H9 (cell line): ENCODE data around the gene CELA2A. TPM values are rescaled to one million over a fixed set of nuclear protein-coding genes. Genes with fewer than 3 reads are reported as not detected.

ENCODE experiments used
- DNase-seq: peaks from one replicate; pipeline ENCODE4 v3.0.0-alpha.2; 2017
- H2AFZ ChIP-seq: one replicate; pipeline ENCODE4 v1.6.1; 2013; ENCODE audit warnings: mild to moderate bottlenecking, low read length, control low read depth, moderate library complexity
- H2AK5ac ChIP-seq: 2 replicates; pipeline ENCODE4 v1.6.1; 2013; ENCODE audit warnings: low read length, control low read depth, mixed read lengths; ENCODE audit not compliant: insufficient read length
- H2BK120ac ChIP-seq: one replicate; pipeline ENCODE4 v1.6.1; 2013; ENCODE audit warnings: low read depth, mild to moderate bottlenecking, low read length, control low read depth, inconsistent platforms; ENCODE audit not compliant: poor library complexity, severe bottlenecking
- H2BK12ac ChIP-seq: 2 replicates; pipeline ENCODE4 v1.6.1; 2013; ENCODE audit warnings: low read length, control low read depth, mixed read lengths, low read depth; ENCODE audit not compliant: insufficient read length
- H2BK15ac ChIP-seq: 2 replicates; pipeline ENCODE4 v1.6.1; 2013; ENCODE audit warnings: low read depth, low read length, control low read depth
- H2BK20ac ChIP-seq: one replicate; pipeline ENCODE4 v1.6.1; 2013; ENCODE audit warnings: low read depth, mild to moderate bottlenecking, low read length, control low read depth, inconsistent platforms; ENCODE audit not compliant: poor library complexity, severe bottlenecking
- H2BK5ac ChIP-seq: 2 replicates; pipeline ENCODE4 v1.6.1; 2013; ENCODE audit warnings: low read length, control low read depth, mixed read lengths; ENCODE audit not compliant: insufficient read length
- H3K14ac ChIP-seq: 2 replicates; pipeline ENCODE4 v1.6.1; 2013; ENCODE audit warnings: low read length, control low read depth; ENCODE audit not compliant: insufficient read depth
- H3K18ac ChIP-seq: 2 replicates; pipeline ENCODE4 v1.6.1; 2013; ENCODE audit warnings: low read depth, mild to moderate bottlenecking, mixed read lengths, low read length, control low read depth; ENCODE audit not compliant: insufficient read length
- H3K23ac ChIP-seq: 2 replicates; pipeline ENCODE4 v1.6.1; 2013; ENCODE audit warnings: low read length, control low read depth, mixed read lengths, low read depth; ENCODE audit not compliant: insufficient read length
- H3K23me2 ChIP-seq: 2 replicates; pipeline ENCODE4 v1.6.1; 2013; ENCODE audit warnings: low read depth, mild to moderate bottlenecking, mixed read lengths, low read length, control low read depth; ENCODE audit not compliant: insufficient read length, poor library complexity, severe bottlenecking
- H3K27ac ChIP-seq: 2 replicates; pipeline ENCODE4 v1.5.1; 2013; ENCODE audit warnings: low read length, control low read depth, mixed read lengths, low read depth; ENCODE audit not compliant: insufficient read length
- H3K27me3 ChIP-seq: 2 replicates; pipeline ENCODE4 v1.6.1; 2013; ENCODE audit warnings: low read length, control low read depth, inconsistent platforms; ENCODE audit not compliant: insufficient read depth
- H3K4ac ChIP-seq: 2 replicates; pipeline ENCODE4 v1.6.1; 2013; ENCODE audit warnings: low read depth, mild to moderate bottlenecking, control low read depth, inconsistent platforms, low read length, moderate library complexity
- H3K4me1 ChIP-seq: 2 replicates; pipeline ENCODE4 v1.6.1; 2013; ENCODE audit warnings: low read length, control low read depth, inconsistent platforms; ENCODE audit not compliant: insufficient read depth
- H3K4me2 ChIP-seq: 2 replicates; pipeline ENCODE4 v1.6.1; 2013; ENCODE audit warnings: low read length, control low read depth, mixed read lengths; ENCODE audit not compliant: insufficient read length, insufficient read depth
- H3K56ac ChIP-seq: 2 replicates; pipeline ENCODE4 v1.6.1; 2013; ENCODE audit warnings: low read depth, mild to moderate bottlenecking, mixed read lengths, low read length, control low read depth; ENCODE audit not compliant: insufficient read length
- H3K79me1 ChIP-seq: 2 replicates; pipeline ENCODE4 v1.6.1; 2013; ENCODE audit warnings: low read depth, mild to moderate bottlenecking, moderate library complexity, low read length, control low read depth, inconsistent platforms; ENCODE audit not compliant: insufficient read depth, poor library complexity, severe bottlenecking
- H3K79me2 ChIP-seq: 2 replicates; pipeline ENCODE4 v1.6.1; 2013; ENCODE audit warnings: low read length, control low read depth, inconsistent platforms; ENCODE audit not compliant: insufficient read depth
- H3K9ac ChIP-seq: 2 replicates; pipeline ENCODE4 v1.6.1; 2013; ENCODE audit warnings: low read length, control low read depth, mixed read lengths; ENCODE audit not compliant: insufficient read length; ENCODE audit errors: extremely low read depth
- H3K9me3 ChIP-seq: one replicate; pipeline ENCODE4 v1.6.1; 2013; ENCODE audit warnings: low read depth, low read length, inconsistent platforms; ENCODE audit not compliant: control insufficient read depth
- H3T11ph ChIP-seq: one replicate; pipeline ENCODE4 v1.6.1; 2013; ENCODE audit warnings: mild to moderate bottlenecking, low read length, control low read depth, inconsistent platforms
- H4K20me1 ChIP-seq: one replicate; pipeline ENCODE4 v1.6.1; 2013; ENCODE audit not compliant: control insufficient read depth, insufficient read length, insufficient read depth
- H4K5ac ChIP-seq: 2 replicates; pipeline ENCODE4 v1.6.1; 2013; ENCODE audit warnings: low read depth, mild to moderate bottlenecking, mixed read lengths, low read length, control low read depth; ENCODE audit not compliant: insufficient read length
- H4K8ac ChIP-seq: replicated peaks from 2 replicates; pipeline ENCODE4 v1.6.1; 2013; ENCODE audit warnings: low read length, control low read depth, mixed read lengths, low read depth; ENCODE audit not compliant: insufficient read length
- H4K91ac ChIP-seq: 2 replicates; pipeline ENCODE4 v1.6.1; 2013; ENCODE audit warnings: low read depth, mild to moderate bottlenecking, moderate library complexity, mixed read lengths, low read length, control low read depth; ENCODE audit not compliant: insufficient read length
- H3K27ac Mint-ChIP-seq, 3 experiments: 2 replicates in 2 of 3; 3 replicates in 1 of 3; pipeline ENCODE4 v1.8.0; 2020 to 2021; ENCODE audit warnings: mixed read lengths in 3 of 3, mild to moderate bottlenecking in 1 of 3, moderate library complexity in 1 of 3
- H3K27me3 Mint-ChIP-seq: 2 replicates; pipeline ENCODE4 v1.8.0; 2021; ENCODE audit warnings: low read depth, mild to moderate bottlenecking, moderate library complexity, mixed read lengths
- H3K36me3 Mint-ChIP-seq, 3 experiments: 2 replicates in 2 of 3; 3 replicates in 1 of 3; pipeline ENCODE4 v1.8.0; 2020 to 2021; ENCODE audit warnings: low read depth in 3 of 3, mixed read lengths in 3 of 3; ENCODE audit not compliant: insufficient read depth in 1 of 3
- H3K4me1 Mint-ChIP-seq, 2 experiments: 2 replicates each; pipeline ENCODE4 v1.8.0; 2020; ENCODE audit warnings: mixed read lengths in 2 of 2
- H3K4me3 Mint-ChIP-seq, 2 experiments: 2 replicates in 1 of 2; 3 replicates in 1 of 2; pipeline ENCODE4 v1.8.0; 2020 to 2021; ENCODE audit warnings: mild to moderate bottlenecking in 2 of 2, mixed read lengths in 2 of 2, moderate library complexity in 1 of 2
- H3K9me3 Mint-ChIP-seq, 2 experiments: 2 replicates in 1 of 2; 3 replicates in 1 of 2; pipeline ENCODE4 v1.8.0; 2020; ENCODE audit warnings: mild to moderate bottlenecking in 2 of 2, mixed read lengths in 2 of 2, moderate library complexity in 1 of 2
- CTCF ChIP-seq: fragments of 200-600 bp; sonication (generic); conservative IDR thresholded peaks from 3 replicates; pipeline ENCODE4 v1.8.0; 2021; ENCODE audit warnings: antibody characterized with exemption, mild to moderate bottlenecking
- whole genome bisulfite sequencing: extraction: QIAGEN DNeasy Blood & Tissue Kit; methylation state at CpG from one replicate; pipeline ENCODE4 v1.1.7; 2013; ENCODE audit warnings: missing lambda C conversion rate, low lambda C conversion rate, mixed read lengths; ENCODE audit not compliant: insufficient read length; ENCODE audit errors: extremely low coverage; 5-methylcytosine and 5-hydroxymethylcytosine counted together
- total RNA-seq: library from RNA; stranded (reverse); gene quantifications from 2 replicates; pipeline ENCODE4 v1.2.1, GENCODE V29; 2021

Gene CELA2A
- total RNA-seq, 1 experiment from 2014 or later = not detected

DNA sequence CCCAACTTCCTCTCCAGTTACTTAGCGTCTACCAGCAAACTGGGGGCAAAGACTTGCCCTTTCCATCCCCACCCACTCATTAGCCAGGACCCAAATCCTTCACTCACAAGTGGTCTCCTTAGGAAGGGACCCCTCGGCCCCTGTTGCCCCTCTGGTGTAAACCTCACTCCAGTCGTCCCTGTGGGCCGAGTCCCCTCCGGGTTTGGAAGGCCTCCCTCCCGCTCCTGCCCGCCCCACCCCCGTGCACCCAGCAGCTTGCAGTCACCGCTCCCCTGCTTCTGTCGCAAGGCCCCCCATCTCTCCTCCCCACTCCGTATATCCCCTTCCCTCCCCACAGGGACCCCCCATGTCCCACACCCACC is 45.7 kb upstream of the CELA2A start:
- H2AK5ac ChIP-seq = no peak overlapping the region
- no peak overlapping the region for H4K91ac ChIP-seq
- peaks cover 9% of the 10 kb centered on the region for H3K23me2 ChIP-seq
- Mint-ChIP-seq H3K27ac (no peak overlapping the region), H3K4me1 (peaks cover 21 to 36% of the 10 kb centered on the region in 2 experiments), H3K27me3 (peaks cover 65% of the 10 kb centered on the region), H3K4me3 (peak overlapping the region; percentile 79 to 88), H3K36me3 (peaks cover 0 to 2% (median 2%) of the 10 kb centered on the region in 3 experiments; a peak in 3 of 7 replicates), H3K9me3 (no peaks in the 10 kb centered on the region)
- no peak overlapping the region for H3K4ac ChIP-seq
- no peak overlapping the region for H2BK15ac ChIP-seq
- H4K20me1 ChIP-seq = no peaks in the 10 kb centered on the region
- H3K14ac ChIP-seq = no peak overlapping the region
- H2BK12ac ChIP-seq = no peak overlapping the region
- no peak overlapping the region for H3K56ac ChIP-seq
- peaks cover 4% of the 10 kb centered on the region; the same call in 1 of the 2 replicates for H3K27me3 ChIP-seq
- no peak overlapping the region for H3K18ac ChIP-seq
- H3K23ac ChIP-seq = no peak overlapping the region
- H3T11ph ChIP-seq = no peak overlapping the region
- H2BK5ac ChIP-seq = no peak overlapping the region
- H3K79me2 ChIP-seq = no peaks in the 10 kb centered on the region
- peak overlapping the region; percentile 50 for H3K4me2 ChIP-seq
- H4K8ac ChIP-seq = no peak overlapping the region
- no peak overlapping the region for H4K5ac ChIP-seq
- no CpG with 5 or more reads among the region's 11 CpGs for WGBS
- no peak for DNase-seq
- H3K79me1 ChIP-seq = no peaks in the 10 kb centered on the region
- no peak overlapping the region for H3K9ac ChIP-seq
- H3K27ac ChIP-seq = no peak overlapping the region
- H3K9me3 ChIP-seq = no peaks in the 10 kb centered on the region
- no peak for TF ChIP-seq CTCF
- H2AFZ ChIP-seq = no peak overlapping the region
- H3K4me1 ChIP-seq = no peaks in the 10 kb centered on the region
- no peak overlapping the region for H2BK20ac ChIP-seq
- no peak overlapping the region for H2BK120ac ChIP-seq
